NCI-H526 (cell line): ENCODE data around the gene IKZF3.

ENCODE experiments used
- DNase-seq, 2 experiments: peaks; one replicate each; lab custom pipeline; 2025; lab: John Stamatoyannopoulos, UW

IKZF3 gene

DNA sequence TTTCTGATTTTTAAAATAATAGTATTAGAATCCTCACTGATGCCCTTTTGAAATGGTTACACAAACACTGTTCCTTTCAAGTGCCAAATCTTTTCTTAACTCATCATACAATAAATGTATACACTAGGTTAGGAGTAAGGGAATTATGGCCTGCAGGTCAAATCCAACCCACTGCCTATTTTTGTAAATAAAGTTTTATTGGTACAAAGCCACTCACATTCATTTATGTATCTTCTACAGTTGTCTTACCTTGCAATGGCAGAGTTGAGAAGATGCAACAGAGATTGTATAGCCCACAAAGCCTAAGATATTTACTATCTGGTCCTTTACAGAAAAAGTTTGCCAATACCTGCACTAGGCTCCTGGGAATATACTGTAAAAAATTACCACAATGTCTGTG lies 47.8 kb downstream of the IKZF3 start:
- no peak for DNase-seq

DNA sequence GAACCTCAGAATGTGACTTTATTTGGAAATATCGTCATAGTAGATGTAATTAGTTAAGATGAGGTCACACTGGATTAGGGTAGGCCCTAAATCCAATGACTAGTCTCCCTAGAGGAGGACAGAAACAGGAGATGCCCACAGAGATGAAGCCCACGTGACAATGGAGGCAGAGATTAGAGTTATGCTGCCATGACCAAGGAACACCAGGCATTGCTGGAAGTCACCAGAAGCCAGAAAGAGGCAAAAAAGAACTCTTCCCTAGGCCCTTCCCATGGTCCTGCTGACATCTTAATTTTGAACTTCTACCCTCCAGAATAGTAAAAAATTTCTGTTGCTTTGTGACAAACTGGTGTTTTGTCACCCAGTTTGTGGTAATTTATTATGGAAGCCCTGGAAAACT lies 49.6 kb downstream of the IKZF3 start:
- no peak for DNase-seq

DNA sequence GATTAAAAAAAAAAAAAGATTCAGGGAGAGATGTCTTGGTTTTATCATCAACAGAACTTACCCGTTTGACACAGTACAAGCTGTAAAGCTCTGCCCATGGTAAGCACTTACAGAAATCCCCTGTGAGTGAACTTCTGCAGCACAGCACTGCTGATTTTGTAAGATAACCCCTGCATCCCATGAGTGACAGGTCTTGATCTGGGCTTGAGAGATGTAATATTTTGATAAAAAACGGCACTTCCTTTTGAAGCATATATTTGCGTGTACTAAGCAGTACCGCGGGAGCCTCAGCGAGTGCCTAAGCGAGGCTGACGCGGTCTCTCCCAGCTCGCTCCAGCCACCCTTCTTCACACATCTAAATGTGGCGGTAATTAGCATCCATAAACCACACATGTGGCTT lies 50.5 kb downstream of the IKZF3 start:
- DNase-seq = no peak

DNA sequence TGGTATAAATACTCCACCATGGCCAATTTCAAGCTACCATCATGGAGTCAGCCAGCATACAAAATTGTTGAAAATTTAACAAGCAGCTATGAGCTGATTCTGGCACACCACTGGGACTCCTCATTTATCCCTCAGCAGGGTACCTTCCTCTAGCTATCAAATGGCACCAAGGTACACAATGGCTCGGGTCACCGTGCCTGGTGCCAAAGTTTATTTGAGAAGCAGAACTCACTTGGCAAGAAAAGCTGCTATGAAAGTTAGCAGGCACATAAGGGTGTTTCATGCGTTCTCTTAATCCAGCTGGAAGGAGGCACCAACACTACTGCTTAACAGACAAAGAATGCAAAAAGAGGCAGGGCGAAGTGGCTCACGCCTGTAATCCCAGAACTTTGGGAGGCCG lies 51.6 kb downstream of the IKZF3 start:
- no peak for DNase-seq

DNA sequence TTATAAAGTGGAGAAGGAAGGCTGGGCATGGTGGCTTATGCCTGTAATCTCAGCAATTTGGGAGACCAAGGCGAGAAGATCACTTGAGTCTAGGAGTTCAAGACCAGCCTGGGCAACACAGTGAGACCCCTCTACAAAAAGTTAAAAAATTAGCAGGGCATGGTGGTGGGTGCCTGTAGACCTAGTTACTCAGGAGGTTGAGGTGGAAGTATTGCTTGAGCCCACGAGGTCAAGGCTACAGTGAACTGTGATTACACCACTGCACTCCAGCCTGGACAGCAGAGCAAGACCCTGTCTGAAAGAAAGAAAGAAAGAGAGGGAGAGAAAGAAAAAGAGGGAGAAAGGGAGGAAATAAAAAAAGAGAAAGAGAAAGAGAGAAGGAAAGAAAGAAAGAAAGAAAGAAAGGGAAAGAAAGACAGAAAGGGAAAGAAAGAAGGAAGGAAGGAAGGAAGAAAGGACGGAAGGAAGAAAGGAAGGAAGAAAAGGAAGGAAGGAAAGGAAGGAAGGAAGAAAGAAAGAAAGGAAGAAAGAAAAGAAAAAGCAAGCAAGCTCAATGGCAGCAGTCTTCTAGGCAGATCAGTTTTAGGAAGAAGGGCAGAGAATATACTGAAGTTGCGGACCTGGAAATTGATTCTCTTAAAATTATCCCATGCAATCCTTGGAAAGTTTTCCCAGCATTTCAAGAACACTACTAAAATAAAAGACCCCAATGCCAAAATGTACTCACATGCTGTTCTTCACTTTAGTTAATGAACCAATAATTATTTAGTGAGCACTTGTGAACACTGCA lies 53.0 kb downstream of the IKZF3 start:
- no peak for DNase-seq

DNA sequence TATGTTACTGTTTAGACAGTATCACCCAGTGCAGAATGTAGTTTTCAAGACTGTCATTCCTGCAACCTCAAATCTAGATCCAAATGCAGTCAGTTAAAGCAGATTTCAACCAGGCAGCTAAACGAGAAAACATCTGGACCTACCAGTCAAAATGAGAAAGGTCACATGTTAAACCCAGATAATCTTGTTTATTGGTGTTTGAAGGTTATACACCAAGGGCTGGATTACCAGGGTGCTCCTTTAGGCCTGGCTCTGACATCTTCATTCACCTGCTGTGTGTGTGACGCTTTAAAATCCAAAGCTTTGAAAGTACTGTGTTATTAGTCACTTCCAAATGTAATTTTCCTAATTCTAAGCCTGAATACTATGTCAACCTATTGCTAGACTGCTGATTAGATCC lies 54.9 kb downstream of the IKZF3 start:
- DNase-seq = no peak

DNA sequence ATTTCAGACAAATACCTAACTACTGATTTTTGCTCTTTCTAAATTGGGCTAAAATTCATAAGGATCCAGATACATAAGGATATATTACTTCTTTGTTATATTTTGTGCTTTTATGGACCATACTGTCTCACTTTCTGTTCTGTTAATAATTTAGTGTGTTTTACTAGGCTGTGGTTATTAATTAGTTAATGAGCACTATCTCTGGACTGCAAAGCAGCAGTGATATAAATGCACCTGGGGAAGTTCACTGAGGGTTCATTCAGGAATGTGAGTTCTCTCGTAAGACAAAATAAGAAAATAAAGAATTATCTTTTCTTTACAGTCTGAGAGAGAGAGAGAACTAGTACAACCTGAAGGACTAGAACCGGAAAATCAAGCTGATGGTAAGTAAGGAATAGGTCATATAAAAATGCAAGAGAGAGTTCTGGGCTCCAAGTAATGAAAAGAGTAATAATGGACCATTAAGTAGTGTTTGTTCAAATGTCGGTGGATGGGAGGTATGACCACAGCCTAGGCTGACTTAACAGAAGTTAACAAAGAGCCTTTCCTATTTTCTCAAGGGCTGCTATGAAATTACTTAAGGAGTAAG lies 55.6 kb downstream of the IKZF3 start:
- no peak for DNase-seq

DNA sequence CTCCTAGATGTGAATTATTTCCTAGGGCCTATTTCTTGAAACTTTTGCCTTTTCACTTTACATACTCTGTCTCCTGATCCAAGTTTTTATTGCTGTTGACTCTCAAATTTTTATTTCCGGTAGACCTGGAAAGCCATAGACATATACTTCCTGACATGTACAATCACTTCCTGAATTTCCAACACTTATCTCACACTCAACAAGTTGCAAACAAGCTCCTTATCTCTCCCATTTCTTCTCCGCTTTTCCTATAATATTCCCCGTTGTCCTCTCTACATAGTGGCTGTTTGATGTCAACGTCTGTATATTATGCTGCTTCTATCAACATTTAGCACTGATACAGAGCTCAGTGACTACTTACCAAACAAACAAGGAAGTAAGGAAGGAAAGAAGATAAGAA lies 59.3 kb downstream of the IKZF3 start:
- no peak for DNase-seq

DNA sequence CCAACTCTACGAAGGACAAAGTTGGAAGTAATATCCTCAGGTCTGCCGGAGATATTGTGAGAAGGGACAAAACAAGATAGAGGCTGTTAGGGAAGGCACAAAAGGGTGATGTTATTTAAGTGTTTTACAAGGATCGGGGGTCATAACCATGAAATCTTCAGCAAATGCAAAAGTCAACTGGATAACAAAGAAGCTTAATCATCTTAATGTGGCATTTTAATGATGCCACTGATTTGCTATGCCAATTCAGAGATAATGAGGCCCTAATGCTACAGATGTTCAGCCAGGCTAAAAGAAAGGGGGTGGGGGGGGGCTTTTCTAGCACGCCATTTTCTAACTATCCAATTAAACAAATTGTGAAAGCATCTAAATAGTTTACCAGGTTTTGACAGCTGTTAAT lies 63.1 kb downstream of the IKZF3 start:
- DNase-seq = peak; percentile 16 to 28

DNA sequence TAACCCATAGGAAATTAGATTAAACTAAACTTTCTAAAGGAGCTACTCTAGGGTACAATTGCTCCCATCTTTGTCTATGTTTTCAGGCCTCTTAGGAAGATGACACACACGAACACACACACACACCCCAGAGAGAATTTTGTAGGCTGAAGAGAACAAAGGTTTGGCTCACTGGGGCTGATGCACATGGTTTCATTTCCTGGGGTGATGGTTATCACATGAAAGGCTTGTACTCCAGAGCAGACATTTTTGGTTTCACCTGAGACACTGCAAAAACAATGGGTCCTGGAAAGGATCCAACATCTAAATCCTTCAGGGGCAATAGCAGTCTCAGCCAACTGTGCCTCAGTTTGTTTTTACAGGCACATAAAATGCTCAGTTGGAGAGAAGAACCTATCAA lies 63.6 kb downstream of the IKZF3 start:
- no peak for DNase-seq

DNA sequence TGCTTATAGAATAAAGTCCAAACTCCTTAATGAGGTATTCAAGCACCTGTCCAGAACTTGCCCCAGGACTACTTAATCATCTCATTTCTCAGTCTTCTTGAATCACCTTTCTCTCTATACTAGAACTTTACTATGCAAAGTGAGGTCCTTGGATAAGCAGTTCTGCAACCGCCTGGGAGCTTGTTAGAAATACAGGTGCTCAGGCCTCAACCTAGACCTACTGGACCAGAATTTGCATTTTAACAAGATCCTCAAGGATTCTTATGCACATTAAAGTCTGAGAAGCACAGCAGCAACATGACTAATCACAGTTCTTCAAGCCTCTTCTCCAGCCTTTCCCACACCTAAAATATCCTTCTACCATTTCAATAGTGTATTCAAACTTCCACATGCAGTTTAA lies 64.7 kb downstream of the IKZF3 start:
- DNase-seq = peak in 1 of 2 experiments; percentile 41

DNA sequence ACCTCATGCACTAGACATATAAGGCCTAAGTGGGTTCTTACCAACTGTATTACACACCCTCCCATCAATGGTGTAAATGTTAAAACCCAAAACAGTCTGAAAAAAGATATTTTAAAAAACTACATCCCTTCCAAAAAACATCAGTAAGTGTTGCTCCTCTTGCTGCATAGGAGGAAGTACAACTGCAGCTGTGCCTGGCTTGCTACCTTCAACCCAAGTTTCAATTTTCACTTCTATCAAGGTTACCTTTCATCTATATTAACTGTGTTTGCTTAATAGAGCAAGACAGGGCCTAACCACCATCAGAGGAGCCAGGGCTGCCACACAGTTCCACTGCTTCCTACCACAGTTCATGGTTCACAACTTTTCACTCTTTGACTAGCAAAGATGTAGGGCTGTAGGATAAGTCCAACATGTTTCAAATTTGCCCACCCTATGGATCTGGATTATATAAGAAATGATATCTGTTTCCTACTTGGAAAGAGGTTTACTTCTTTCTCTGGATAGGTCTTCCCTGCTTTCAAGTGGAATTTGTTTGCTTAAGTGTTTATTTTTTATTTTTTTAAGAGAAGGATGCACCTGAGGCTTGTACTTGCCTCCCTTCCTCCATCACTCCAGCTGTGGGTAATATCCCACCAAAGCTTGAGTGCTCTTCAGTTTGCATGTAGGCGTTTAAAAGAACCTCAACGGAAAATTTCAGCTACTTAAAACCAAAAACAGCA lies 69.7 kb downstream of the IKZF3 start:
- DNase-seq = no peak

DNA sequence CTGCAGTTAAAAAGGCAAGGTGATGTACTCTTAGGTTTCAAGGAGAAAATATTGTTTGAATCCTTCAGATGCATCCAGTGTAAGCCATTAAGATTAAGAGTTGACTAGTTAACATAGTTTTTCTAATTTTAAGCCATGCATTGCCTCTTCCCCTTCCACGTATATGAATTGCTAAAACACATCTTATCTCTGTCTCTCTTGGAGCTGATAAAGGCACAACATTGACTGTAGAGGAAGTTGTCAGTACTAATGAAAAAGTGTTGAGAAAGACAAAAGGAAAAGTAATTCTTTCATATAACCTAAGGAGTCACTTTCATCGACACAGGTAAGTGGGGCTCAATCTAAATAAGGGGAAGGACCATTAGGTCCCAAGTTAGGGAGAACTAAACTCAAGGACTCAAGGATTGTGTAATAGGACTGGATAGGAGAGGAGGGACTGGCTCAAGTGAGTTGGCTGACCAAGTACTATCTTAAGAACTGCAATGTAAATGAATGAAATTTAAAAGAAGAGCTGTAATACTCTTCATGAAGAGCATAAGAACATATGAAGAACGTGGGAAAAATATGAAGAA lies 70.7 kb downstream of the IKZF3 start:
- DNase-seq = no peak

DNA sequence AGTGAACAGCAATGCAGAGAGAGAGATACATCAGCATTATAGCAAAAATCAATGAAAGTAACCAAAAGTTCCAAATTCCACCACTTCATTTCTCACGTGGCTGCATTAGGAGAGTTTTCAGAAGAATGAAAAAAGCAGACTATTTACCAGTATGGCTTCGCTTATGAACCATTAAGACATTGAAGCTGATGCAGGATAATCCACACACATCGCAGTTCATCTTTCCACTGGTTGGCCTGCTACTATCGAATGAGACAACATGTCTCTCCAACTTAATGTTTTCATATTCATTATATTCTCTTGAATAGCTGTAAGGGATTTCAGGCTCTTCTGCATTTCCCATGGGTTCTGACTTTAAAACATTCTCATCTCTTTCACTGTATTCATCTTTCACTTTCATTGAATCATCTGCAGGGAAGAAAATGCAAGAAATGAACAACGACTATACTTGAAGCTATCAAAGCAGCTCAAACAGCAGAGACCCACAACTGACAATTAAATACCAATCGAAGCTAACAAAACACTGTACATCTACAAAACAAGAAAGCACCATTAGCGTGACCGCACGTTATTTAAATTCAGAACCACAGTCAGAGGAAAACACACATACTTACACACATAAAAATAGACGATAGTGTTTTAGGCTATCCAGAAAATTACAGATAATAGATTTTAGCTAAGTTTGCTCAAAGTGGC lies 71.4 kb downstream of the IKZF3 start:
- DNase-seq = no peak

DNA sequence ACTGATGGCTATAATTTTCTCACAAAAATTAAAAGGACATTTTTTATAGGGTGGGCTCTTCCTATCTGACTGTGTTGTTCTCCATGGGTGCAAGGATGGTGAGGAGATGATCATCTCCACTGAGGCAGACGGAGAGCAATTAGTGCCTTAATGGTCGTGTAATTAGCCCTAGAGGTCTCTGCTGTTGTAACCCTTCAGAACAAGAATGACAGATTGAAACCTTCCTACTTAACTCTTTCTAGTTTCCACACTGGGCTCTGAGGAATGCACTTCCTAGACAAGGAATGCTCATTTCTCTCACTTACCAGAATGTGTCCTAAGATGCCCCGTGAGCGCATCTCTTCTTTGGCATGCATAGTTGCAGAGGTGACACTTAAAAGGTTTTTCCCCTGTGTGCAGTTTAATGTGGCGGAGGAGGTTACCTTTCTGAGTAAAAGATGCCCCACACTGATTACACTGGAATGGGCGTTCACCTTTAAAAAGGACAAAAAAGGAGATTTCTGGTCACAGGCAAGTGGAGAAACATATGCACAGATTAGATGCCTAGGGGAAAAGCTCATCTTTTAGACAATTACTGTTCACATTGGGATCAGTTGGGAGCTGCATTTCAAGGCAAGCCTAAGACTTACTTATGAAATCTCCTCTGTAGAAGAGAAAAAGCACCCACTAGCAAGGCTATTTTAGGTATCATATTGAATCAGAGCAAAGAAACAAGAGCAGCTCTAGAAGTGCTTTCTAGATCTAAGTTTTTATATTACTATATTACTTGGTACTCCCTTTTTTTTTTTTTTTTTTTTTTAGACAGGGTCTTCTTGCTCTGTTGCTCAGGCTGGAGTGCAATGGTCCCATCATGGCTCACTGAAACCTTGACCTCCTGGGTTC lies 72.8 kb downstream of the IKZF3 start:
- DNase-seq = no peak

DNA sequence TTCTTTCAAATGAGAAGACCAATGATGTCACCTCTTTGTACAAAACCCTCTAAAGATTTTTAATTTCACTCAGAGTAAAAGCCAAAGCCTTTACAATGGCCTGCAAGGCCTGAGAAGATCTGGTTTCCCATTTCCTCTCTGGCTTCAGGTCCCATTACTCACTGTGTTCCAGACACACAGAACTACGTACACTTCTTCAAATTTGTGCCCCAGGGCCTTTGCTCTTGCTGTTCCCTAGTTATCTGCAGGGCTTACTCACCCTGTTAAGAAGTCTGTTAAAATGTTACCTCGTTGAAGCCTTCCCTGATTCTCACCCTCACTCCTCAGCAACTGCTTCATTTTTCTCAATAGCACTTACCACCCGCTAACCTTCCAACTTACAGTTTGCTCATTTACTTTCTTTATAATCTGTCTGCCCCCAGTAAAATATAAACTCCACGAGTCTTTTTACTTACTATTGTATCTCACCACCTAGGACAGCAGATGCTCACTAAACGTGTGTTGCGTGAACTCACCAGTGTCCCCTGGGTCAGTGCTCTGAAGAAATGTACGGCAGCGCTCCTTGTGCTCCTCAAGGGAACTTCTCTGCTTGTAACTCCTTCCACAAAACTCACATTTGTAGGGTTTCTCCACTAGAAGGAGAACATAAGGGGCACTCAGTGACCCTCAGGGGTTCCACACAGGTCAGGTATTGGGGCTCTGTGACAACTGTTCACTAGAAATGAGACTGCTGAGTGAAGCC lies 76.2 kb downstream of the IKZF3 start:
- DNase-seq = no peak

DNA sequence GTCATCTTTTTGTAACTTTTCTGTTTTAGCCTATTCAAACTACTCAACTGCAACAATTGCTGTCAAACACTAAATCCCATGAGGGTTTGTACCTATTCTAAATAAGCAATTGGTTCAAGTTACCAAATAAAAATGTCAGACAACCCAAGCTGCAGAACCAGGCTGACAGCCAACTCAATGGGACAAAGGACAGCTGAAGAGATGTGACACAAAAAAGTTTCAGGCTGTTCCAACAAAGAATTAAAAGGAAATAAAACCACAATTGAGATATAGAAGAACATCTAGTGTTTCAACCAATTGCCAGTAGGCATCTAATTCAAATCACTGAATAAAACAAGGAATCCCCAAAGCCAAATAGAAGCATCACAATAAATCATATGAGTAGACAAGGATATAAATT lies 77.1 kb downstream of the IKZF3 start:
- no peak for DNase-seq

DNA sequence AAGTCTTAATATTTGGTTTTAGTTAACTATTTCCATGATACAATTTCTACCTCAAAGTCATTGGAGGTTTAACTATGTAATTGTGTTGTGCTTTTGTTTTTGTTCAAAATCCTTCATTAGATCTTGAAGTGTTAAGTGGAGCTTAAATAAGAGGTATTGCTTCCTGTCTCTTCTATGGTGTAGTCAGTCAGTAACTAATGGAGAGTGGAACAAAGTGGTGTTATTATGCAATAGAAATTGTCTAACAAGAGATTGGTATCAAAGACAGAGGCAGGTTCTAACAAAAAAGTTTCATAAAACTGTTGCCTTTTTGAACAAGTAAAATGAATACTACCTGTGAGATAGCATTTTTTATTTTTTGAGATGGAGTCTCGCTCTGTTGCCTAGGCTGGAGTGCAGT lies 81.1 kb downstream of the IKZF3 start:
- DNase-seq = no peak

DNA sequence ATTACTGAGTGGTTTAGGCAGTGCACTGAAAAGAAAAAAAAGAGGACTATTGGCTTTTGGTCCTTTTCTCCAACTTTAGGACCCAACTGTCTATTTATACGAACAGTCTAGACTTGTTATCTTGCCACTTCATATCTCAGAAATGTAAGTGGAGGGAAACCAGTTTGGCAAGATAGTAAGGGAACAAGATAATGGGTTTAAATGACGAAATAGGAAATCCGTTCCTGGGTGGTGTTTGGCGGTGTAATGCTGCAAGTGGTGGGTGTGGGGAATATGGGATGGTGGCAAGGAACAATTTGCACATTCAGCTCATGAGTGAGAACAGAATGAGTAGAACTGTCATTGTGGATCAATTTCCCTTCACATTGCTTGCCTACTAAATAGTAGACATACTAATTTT lies 81.6 kb downstream of the IKZF3 start:
- no peak for DNase-seq

DNA sequence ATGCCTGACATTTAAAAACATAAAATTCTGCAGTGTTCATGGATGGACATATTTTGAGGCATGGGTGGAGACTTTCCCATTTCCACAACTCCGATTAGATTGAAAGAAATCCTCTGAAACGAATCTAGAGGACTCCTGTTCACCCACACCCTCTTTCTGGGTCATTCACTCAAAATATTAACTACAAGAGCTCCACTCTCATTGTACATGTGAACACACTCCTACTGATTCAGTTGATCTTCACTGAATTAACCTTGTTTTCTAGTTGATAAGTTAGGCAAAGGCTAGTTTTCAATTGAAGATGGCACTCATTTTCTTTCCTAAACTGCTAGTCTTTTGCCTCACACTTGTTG lies 82.3 kb downstream of the IKZF3 start:
- DNase-seq = no peak
